Measurements from ENCODE around the gene SLC49A4.

The SLC49A4 gene

GRCh38 chr3:122911901-122912300 lies 117.0 kb downstream of the SLC49A4 start:
- no peak for DNase-seq

GRCh38 chr3:122912772-122913538 lies 118.1 kb downstream of the SLC49A4 start:
- DNase-seq = no peak

DNA sequence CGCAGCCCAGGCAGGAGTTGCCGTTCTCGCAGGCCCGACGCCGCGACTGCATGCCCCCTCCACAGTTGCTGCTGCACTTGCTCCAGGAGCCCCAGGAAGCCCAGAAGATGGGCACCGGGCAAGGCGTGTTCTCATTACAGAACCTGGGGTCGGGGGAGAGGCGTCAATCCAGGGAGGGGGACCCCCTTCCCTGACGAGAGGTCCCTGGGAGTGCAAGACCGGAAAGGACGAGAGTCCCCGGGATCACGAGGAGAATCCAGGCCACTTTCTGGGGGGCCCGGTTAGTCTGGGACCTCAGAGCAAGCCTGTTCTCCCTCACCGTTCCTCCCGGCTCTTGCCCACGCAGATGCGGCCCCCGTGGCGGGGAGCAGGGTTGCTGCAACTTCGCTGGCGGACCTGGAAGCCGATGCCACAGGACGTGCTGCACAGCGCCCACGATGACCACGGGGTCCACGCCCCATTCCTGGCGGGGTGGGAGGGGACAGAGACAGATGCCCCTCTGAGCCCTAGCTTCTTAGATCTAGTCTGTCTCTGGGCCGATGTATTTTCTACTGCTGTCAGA lies 118.8 kb downstream of the SLC49A4 start:
- DNase-seq = no peak

- DNase-seq = no peak
These were observed 120.6 kb downstream of the SLC49A4 start for GRCh38 chr3:122915300-122916055.

GRCh38 chr3:122916084-122916483 lies 121.2 kb downstream of the SLC49A4 start:
- no peak for DNase-seq

- no peak for DNase-seq
These were observed 121.7 kb downstream of the SLC49A4 start for GRCh38 chr3:122916580-122916979.

- no peak for DNase-seq
These were observed 122.5 kb downstream of the SLC49A4 start for GRCh38 chr3:122917412-122917811.

GRCh38 chr3:122918576-122919290 lies 123.9 kb downstream of the SLC49A4 start:
- DNase-seq = no peak

DNA sequence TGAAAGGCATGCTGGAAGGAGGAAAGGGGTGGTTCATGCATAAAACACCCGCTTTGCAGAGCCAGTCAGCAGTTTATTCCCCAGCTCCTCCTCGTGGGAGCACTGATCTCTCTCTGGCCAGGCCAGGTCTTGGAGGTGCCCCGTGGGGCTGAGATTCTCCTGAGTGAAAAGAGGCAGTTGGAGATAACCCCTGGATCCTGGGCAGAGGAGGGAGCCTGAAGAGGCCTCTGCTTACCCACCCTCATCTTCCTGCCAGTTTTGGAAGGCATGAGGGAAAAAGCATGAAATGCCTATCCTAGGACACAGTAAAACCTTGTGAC lies 124.4 kb downstream of the SLC49A4 start:
- no peak for DNase-seq

- no peak for DNase-seq
These were observed 126.1 kb downstream of the SLC49A4 start for GRCh38 chr3:122920986-122921385.

GRCh38 chr3:122921791-122922651 lies 127.2 kb downstream of the SLC49A4 start:
- DNase-seq = no peak

GRCh38 chr3:122923611-122924010 lies 128.7 kb downstream of the SLC49A4 start:
- no peak for DNase-seq

- no peak for DNase-seq
These were observed 129.2 kb downstream of the SLC49A4 start for GRCh38 chr3:122924056-122924455.

DNA sequence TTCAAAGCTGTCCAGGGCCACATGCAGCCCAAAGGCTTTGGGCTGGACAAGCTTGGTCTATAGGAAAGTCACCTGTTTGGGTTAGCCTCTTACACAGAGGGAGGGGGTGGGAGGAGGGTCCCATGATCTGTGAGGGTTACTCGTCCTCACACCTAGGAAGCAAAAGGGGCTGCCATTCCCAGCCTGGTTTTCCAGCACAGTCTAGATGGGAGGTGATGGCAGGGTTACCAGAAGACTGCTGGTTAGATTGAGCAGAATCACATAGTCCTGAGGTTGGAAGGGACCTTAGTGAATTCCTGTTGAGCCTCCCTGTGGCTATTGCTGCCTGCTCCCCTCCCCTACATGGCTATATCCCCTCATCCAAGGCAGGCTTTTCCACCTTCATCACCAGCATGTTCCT lies 130.9 kb downstream of the SLC49A4 start:
- no peak for DNase-seq

GRCh38 chr3:122926322-122926721 lies 131.5 kb downstream of the SLC49A4 start:
- DNase-seq = no peak

DNA sequence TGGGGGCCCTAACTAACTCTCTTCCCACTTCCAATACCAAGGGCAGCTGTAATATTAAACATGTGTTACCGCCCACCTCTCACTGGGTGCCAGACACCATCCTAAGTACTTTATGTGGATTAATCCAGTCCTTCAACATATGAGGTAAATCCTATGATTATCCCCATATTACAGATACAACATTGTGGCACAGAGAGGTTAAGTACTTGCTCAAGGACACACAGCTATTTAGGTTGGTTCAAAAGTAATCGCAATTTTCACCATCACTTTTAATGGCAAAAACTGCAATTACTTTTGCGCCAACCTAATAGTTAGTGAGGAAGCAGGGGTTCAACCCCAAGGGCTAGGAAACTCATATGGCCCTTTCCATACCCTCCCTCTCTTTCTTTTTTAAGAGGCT lies 131.9 kb downstream of the SLC49A4 start:
- DNase-seq = no peak

GRCh38 chr3:122927726-122928125 lies 132.9 kb downstream of the SLC49A4 start:
- DNase-seq = no peak

GRCh38 chr3:122928396-122929187 lies 133.7 kb downstream of the SLC49A4 start:
- no peak for DNase-seq

DNA sequence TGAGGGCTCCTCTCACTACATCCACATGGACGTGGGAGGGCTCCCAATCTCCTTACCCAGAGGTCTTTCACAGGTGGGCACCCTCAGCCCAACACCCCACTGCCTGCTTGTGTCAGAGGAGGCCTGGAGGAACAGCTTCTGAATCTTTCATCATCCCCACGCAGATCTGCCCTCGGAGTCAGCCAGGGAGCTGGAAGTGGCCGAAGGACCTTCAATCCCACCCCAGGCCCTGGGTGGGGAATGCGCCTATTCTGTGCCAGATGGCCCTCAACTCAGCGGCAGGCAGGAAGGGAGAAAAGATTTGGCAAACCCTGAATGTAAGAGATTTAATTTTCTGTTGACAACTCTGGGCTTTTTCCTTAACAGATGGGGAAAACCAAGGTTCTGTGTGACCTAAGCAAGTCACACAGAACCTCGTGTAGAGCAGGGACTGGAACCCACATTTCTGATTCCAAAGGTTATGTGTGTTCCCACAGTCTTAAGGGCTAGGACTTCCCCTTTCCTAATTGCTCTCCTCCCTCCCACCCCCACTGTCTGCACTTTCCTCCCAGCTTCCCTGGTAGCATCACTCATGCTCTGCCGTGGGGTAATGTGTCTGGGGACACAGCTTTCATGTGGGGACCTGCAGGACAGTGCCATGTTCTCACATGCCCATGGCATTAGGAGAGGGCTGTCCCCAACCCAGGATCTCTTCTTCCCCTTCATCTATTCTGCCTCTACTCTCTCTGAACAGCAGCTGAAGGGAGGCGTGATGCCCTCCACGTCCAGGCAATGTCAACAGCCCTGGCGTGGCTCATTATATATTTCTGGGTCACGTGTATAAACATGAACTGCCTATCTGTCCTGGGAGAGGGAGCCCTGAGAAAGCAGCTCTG lies 134.6 kb downstream of the SLC49A4 start:
- no peak for DNase-seq

All from T1000 (cell line).